Activated naive CD4-positive, alpha-beta T cell treated with anti-CD3 and anti-CD28 coated beads, Interleukin-2, amount 50 U/mL, for 16 hours (primary cell): ENCODE data around the gene TSKS.
A peak's percentile ranks its signal among the peaks of the same experiment; 100 is the strongest.
"Not testable (repeated sequence)": the region's sequence is repeated elsewhere in the genome, so short reads cannot be mapped to it uniquely, and the experiment has no call there.

Experiments used
- DNase-seq: peaks from one replicate; pipeline ENCODE4 v3.0.0-alpha.2; 2020

TSKS gene

DNA sequence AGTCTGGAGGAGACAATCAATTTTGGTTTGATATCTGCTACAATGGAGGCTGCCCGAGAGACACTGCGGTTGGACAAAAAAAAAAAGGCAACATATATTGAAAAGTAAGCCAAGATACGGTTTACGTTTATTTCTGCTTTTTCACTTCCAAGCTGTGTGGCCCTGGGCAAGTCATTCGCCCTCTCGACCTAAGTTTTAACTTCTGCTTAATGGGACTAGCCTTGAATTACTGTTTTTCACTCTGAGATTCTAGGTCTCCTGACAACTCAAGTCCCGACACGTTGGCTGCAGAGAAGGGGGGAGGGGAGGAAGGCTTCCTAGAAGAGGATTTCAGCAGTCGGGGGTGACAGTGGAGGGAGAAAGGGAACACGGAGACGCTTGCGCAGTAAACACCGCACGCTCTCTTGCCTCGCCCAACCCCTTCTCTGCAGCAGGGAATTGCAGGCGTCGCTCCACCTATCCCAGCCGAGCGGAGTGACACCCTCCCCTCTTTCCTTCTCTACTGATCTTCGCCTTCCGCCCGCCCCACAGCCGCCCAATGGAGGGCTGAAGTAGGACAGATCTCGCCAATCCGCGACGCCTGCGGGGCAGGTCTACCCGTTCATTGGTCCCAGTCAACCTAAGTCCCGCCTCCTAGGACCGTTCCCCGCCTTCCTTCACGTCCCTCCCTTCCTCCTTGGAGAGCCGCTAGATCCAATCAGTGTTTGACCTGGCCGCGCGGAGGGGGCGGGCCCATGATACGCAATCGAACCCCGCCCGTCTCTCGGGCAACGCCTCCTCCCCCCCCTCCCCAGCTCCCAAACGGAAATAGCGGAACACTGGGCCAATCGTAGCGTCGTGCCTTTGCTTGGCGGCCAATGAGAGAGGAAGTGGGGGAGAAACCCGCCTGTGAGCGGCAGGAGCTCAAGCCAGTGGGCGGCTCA lies 3.2 kb upstream of the TSKS start:
- DNase-seq, result peak; percentile 98

DNA sequence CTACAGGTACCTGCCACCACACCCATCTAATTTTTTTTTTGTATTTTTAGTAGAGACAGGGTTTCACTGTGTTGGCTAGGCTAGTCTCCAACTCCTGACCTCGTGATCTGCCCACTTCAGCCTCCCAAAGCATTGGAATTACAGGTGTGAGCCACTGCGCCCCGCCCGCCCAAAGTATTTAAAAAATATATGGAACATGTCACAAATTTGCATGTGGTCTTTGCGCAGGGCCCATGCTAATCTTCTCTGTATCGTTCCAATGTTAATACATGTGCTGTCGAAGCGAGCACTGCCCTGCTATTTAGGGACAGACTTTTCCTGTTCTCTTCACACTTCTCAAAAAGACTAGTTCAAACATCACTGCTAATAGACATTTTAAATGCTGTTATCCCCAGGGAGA lies 1.2 kb upstream of the TSKS start:
- DNase-seq, result no peak

DNA sequence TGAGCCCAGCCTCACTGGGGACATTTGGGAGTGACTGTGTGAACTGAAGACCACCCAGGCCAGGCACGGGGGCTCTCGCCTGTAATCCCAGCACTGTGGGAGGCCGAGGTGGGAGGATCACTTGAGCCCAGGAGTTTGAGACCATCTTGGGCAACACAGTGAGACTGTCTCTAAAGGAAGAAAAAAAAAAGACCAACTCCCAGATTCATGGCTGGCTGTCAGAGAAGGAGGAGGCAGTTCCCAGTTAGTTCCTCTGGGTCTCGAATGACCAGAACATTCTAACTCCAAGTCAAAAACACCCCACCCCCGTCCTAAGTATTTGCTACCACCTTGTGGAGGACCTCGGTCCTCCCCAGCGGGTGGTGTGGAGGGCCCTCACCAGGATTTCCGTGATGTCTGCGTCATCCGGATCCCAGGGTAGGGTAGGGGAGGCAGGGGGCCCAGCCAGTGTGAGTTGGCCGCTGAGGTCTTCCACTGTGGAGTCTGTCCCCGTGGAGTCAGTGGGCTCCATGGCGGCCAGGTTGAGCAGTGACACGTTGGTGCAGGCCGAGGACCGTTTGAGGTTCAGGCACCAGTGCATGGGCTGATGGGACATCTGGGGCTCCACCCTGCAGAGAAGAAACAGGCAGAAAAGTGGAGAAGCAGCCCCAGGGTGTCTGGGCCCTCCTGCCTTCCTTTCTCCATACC lies 1.3 kb downstream of the TSKS start:
- DNase-seq, result no peak

DNA sequence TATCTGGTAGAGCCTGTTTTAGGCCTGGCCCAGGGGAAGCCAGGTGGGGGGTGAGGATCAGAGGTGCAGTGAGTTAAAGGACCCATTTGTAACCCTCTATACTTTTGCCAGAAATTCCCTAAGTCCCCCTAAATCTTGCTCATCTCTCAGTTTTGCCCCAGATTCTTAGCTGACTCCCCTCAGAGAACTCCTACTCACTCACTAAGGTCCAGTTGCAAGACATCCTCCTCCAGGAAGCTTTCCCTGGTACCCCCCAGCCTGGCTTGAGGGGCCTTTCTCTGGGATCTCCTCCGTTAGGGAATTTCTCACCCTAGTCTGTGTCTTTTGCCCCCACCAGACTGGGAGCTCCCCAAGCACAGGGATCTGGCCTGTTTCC lies 1.9 kb downstream of the TSKS start:
- DNase-seq, result no peak

DNA sequence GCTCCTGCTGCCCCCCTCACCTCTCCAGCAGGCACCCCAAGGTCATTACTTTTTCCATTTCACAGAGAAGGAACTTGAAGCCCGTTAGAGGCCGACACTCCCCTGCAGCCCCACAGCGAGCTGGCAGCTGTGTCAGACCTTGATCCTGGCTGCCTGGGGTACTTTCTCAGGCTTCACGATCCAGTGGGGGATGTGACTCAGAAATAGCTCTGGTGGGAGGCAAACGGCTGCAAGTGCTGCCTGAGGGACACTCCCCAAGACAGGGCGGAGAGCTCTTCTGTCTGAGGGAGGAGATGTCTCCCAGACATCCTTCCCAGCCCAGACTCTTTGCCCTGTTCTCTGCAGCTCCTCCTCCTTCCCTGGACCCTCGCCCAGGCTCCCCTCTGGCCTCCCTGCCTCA lies 4.8 kb downstream of the TSKS start:
- DNase-seq, result no peak

DNA sequence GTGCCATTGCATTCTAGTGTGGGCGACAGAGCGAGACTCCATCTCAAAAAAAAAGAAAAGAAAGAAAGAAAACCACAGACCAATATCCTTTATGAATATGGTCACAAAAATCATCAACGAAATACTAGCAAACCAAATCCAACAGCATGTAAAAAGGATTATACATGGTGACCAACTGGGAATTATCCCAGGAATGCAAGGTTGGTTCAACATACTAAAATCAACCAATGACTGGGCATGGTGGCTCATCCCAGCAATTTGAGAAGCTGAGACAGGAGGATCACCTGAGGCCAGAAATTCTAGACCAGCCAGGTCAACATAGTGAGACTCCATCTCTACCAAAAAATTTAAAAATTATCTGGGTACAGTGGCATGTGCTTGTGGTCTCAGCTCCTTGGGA lies 7.2 kb downstream of the TSKS start:
- DNase-seq, result no peak

DNA sequence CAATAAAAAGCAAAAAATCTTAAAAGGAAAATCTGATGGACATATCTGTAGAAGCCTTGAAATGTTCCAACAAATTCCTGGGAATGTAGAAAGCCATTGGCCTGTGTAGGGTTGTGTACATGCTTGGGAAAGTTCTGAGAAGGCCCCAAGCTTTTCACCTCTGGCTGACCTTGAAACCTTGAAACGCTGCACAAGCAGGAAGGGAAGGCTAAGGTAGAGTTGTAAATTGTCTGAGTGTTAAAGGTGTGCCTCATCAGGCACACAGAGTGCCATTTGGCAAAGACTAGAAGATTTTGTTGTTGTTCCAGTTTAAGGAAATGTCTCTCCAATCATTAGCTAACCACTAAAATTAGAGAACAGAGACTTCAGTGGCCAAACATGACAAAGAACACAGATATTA lies 10.4 kb downstream of the TSKS start:
- DNase-seq, result no peak

DNA sequence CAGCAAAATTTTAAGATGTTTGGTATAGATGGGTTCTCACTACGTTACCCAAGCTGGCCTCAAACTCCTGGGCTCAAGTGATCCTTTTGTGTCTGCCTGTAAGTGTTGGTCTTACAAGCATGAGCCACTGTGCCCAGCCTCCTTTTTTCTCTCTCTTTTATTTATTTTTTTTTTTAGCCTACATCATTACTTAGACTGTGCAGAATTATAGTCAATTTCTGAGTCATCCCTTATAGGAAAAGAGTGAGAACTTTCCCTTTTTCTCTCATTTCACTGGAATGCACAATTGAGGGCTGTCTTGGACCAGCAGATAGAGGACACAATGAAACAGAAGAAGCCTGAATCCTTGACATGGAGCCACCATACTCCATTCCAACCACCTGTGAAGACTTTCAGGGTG lies 13.3 kb downstream of the TSKS start:
- no peak for DNase-seq

DNA sequence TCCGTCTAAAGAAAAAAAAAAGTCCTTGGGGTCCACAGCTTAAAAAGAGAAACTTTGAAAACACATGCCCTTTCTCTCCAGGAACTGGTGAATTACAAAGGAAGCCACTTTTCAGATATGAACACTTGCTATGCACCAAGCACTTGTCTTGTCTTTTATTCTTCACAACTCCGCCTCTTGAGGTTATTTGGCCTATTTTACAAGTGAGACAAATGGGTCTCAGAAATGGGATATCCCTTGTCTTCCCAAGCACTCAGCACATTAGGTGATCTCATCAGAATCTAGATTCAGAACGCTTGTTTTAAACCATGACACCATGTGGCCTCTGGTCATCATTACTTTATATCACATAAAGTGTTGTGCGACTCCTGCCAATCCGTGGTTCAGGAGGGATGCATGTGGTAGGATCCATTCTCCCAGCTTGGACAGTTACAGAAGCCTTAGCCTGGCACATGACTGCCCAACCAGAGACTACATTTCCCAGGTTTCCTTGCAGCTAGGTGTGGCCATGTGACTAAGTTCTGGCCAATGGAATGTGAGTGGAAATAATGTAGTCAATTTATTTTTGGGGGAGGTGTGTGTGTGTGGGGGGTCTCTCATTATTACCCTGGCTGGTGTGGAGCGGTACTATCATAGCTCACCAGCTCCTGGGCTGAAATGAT lies 13.9 kb downstream of the TSKS start:
- no peak for DNase-seq

DNA sequence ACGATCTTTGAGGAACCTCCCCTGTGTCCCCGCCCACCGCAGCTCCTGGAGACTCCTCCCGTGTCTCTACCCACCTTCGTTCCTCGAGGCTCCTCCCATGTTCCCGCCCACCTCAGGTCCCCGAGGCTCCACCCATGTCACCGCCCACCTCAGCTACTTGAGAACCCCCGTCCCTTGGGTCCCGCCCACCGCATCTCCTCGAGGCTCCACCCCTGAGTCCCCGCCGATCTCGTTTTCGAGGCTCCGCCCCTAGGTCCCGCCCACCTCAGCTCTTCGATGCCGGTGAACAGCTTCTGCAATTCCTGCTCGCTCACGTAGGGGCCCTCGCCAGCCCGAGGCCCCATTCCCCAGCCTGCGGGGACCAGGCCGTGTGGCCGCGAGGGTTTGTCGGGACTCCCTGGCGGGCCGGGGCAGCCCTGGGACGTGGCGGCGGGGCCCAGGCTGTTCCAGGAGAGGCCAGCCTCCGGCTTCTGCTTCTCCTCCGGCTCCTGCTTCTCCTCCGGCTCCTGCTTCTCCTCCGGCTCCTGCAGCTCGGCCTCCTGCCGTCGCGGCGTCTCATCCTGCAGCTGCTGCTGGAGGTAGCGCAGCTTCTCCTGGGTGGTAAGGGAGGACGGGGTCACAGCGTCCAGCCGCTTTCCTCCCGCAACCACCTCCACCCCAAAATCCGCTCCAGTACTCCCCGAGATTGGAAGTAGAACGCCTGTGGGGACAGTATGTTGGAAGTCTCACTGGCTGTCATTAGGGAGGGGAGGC lies 16.7 kb downstream of the TSKS start:
- DNase-seq, result peak; percentile 55

DNA sequence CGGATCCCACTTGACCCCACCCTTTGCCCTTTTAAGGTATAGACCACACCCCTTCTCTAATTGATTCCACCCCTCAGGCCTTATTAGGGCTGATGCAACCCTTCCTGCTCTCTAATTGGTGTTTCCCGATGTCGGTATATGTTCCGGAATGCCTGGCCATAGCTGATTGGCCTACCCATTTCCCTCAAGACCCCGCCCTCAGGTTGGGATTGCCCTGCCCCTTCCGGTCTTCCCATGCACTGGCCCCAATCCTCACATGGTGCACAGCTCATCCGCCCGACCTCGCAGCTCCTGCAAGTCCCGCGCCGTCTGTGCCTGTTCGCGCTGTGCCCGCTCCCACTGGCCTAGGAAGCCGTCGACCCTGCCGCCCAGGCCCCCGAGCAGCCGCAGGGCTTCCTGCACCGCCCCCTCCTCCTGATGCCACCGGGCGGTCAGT lies 18.1 kb downstream of the TSKS start:
- no peak for DNase-seq

DNA sequence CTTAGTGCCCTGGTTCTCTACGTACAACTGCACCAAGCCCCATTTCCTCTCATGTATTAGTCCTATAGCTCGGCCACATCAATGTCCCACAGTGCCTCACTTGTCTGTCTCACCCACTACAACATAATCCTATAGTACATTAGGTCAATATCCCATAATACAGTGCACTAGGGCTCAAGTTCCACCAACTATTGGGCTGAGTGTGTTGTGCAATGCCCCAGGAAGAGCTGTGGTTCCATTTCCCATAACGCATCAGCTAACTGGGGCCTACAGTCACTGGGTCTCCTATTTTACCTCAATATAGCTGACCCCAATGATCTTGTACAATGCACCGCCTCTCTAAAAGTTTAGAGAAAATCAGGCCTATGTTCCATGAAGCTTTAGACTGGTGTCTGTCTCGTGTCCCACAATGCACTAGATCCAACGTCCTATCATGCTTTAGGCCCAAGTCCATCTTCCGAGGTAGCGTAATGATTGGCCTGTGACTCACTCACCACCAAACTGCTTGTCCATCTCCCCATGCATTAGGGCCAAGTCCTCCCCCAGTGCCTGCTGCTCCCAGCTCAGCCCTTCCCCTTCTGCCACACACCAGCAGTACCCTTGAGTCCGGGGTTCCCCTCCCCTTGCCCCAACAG lies 21.8 kb downstream of the TSKS start:
- DNase-seq, result no peak

DNA sequence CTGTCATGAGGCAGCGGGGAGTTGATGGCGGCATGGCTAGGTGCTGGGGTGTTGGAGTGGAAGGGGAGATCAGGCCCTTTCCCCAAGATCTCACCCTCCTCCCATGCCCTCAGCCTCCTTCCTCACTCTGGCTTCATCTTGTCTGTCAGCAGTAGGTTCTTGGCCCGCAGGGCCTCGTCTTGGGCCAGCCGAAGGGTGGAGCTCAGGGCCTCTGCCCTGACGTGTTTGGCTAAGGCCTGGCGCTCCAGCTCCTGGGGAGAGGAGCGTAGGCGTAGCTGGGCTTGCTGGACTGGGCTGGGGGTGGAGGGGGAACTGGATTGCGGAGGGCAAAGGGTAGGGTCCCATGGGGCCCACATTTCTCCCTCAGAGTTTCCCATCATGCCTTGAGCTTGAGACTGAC lies 23.2 kb downstream of the TSKS start:
- no peak for DNase-seq

DNA sequence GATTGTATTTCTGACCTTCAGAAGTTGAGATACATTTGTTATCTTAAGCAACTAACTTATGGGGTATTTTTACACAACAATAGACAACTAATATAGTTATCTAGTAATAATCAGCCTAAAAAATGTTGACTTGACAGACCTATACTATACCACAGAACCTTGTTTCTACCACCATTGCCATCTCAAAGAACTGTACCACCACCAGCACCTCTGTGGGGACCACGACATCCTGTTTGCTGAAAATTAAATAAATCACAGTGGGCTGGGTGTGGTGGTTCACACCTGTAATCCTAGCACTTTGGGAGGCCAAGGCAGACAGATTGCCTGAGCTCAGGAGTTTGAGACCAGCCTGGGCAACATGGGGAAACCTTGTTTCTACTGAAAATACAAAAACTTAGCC lies 24.0 kb downstream of the TSKS start:
- DNase-seq, result no peak

DNA sequence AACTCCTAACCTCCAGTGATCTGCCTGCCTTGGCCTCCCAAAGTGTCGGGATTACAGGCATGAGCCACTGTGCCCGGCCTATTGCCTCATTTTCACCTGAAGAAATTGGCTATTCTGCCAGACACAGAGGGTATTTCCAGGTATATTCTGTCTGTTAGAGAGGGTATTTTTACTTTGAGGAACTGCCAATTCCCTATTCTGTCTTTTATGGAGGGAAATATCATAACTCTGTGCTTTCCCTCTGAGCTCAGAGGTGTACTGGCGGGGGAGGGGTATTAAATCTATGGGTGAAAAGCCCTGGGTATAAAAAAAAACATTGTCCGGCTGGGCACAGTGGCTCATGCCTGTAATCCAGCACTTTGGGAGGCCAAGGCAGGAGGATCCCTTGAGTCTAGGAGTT lies 24.8 kb downstream of the TSKS start:
- no peak for DNase-seq

DNA sequence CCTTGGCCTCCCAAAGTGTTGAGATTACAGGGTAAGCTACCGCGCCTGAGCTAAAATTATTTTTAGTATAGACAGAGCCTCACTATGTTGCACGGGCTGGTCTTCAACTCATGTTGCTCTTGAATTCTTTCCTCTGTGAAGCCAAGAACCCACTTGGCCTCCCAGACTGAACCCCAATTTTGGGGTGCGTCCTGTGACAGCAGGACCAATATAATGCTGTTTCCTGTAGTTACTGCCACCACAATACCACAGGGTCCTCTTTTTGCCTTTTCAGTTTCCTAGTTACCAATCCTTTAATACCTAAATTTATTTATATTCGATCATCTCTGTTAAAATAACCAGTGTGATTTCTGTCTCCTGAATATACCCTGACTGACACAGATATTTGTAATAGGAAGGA lies 32.9 kb downstream of the TSKS start:
- DNase-seq, result no peak

DNA sequence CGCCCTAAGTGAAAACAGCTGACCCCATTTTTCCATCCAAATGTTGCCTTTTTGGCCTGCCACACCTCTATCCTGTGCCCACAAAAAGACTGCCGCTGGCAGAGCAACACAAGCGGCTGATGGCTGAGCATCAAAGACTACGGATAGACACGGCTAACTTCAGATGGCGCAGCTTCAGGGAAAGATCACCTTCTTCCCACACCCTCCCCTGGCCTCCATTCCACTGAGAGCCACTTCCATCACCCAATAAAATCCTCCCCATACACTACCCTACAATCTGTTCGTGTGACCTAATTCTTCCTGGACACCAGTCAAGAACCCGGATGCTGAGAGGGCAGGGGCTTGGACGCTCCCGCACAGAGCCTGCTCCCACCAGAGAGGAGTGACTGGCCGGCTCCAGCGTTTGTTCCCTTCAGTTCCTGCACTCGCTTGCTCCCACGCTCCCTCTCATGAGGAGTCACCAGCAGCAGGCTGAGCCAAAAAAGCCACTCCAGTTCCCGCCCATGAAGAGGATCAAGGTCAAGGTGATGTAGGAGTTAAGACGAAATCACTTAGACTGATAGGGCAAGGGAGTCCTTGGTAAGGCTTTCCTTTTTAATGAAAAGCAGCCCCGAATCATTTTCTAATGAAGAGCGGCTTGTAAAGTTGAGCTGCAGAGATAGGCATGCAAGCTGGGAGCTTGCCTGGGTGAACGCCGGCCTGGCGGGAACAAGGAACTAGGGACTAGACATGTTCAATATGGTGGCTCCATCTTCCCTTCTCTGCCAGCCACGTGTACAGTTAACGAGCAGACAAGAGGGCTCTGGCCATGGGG lies 35.7 kb downstream of the TSKS start:
- DNase-seq, result no peak

DNA sequence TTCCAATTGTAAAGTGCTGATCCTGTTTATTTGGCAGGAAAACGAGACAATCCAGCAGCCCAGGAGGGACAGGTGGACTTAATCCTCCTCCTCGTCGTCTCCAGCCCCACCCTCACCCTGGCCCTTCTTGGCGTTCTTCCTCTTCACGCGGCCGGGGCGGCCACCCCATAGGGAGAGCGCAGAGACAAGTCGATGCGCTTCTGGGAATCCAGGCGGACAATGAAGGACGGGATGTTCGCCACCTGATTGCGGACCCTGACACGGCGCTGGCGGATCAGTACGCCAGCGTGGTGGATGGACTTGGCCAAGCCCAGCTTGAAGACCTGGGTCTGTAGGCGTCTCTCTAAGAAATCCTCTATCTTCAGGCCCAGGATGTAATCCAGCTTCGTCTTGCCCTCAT lies 43.7 kb downstream of the TSKS start:
- not testable (repeated sequence) for DNase-seq

DNA sequence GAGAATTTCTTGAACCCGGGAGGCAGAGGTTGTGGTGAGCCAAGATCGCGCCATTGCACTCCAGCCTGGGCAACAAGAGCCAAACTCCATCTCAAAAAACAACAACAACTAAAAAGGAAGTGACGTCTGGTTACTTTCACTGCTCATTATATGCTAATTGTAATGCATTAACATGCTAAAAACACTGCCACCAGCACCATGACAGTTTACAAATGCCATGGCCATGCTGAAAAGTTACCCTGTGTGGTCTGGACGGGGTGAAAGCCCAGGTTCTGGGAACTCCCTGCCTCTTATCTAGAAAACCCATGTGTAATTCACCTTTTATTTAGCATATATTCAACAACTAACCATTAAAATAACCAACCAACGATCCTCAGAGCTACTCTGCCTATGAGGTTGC lies 44.1 kb downstream of the TSKS start:
- DNase-seq, result no peak

DNA sequence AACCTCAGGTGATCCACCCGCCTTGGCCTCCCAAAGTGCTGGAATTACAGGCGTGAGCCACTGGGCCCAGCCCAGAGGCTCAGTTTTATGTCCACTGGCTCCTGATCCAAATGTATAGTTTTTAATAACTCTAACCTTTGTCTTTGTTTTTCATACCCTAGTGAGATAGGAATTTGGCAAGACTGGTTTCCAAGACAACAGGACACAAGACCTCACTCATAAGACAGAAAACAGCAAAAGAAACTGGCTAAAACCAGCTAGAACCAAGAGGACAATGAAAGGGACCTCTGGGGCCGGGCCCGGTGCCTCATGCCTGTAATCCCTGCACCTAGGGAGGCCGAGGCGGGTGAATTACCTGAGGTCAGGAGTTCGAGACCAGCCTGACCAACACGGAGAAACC lies 44.6 kb downstream of the TSKS start:
- DNase-seq, result no peak

DNA sequence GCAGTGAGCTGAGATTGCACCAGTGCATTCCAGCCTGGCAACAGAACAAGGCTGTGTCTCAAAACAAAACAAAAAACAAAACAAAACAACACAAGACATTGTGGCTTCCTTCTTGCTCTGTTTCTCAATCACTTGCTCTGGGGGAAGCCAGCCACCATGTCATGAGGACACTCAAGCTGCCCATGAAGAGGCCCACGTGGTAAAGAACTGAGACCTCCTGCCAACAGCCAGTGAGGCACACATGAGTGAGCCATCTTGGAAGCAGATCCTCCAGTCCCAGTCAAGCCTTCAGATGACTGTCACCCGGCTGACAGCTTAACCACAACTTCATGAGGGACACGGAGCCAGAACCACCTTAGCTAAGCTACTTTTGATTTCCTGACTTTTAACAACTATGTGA lies 47.0 kb downstream of the TSKS start:
- no peak for DNase-seq
